Kidney epithelial cell (primary cell): ENCODE data around the gene SLC7A7. TPM values are rescaled to one million over a fixed set of nuclear protein-coding genes. Genes with fewer than 3 reads are reported as not detected.
A peak's percentile ranks its signal among the peaks of the same experiment; 100 is the strongest.
"Not testable (repeated sequence)": the region's sequence is repeated elsewhere in the genome, so short reads cannot be mapped to it uniquely, and the experiment has no call there.

Source experiments
- DNase-seq: peaks from one replicate; pipeline ENCODE4 v3.0.0-alpha.2; 2010; ENCODE audit warnings: low read depth
- H3K27me3 ChIP-seq: 2 replicates; pipeline ENCODE4 v1.6.0; 2011; ENCODE audit warnings: low read length; ENCODE audit not compliant: control insufficient read depth, insufficient read depth
- H3K36me3 ChIP-seq: 2 replicates; pipeline ENCODE4 v1.5.1; 2011; ENCODE audit warnings: low read length; ENCODE audit not compliant: control insufficient read depth, insufficient read depth
- H3K4me3 ChIP-seq: 2 replicates; pipeline ENCODE4 v1.5.1; 2011; ENCODE audit warnings: low read depth, mild to moderate bottlenecking, control low read depth, low read length
- total RNA-seq: library from RNA; depleted of rRNA; stranded (reverse); fragments of >200 nt; gene quantifications from 2 replicates; pipeline ENCODE4 v1.2.3, GENCODE V29; 2015
- TF ChIP-seq, protein P1 (sequence below): IDR thresholded peaks from 2 replicates; pipeline ENCODE4 v1.5.1; 2011; ENCODE audit warnings: mild to moderate bottlenecking, moderate library complexity, low read length, control low read depth, inconsistent platforms; ENCODE audit not compliant: insufficient read depth, poor library complexity, severe bottlenecking

The SLC7A7 gene
- total RNA-seq, 1 donor from 2014 or later = 6.8 TPM

- TF ChIP-seq, protein P1, sequence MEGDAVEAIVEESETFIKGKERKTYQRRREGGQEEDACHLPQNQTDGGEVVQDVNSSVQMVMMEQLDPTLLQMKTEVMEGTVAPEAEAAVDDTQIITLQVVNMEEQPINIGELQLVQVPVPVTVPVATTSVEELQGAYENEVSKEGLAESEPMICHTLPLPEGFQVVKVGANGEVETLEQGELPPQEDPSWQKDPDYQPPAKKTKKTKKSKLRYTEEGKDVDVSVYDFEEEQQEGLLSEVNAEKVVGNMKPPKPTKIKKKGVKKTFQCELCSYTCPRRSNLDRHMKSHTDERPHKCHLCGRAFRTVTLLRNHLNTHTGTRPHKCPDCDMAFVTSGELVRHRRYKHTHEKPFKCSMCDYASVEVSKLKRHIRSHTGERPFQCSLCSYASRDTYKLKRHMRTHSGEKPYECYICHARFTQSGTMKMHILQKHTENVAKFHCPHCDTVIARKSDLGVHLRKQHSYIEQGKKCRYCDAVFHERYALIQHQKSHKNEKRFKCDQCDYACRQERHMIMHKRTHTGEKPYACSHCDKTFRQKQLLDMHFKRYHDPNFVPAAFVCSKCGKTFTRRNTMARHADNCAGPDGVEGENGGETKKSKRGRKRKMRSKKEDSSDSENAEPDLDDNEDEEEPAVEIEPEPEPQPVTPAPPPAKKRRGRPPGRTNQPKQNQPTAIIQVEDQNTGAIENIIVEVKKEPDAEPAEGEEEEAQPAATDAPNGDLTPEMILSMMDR = no peak
- no peak for DNase-seq
- no peak overlapping the region for H3K4me3 ChIP-seq
Measured at GRCh38 chr14:22813145-22813544, 2.1 kb downstream of the SLC7A7 start.

GRCh38 chr14:22812744-22813143 is 2.5 kb downstream of the SLC7A7 start:
- Histone ChIP-seq H3K27me3 (no peaks in the 10 kb centered on the region), H3K4me3 (no peak overlapping the region), H3K36me3 (no peaks in the 10 kb centered on the region)
- TF ChIP-seq, protein P1 = peak; percentile 7
- DNase-seq = no peak

More at GRCh38 chr14:22813145-22813544, 2.1 kb downstream of the SLC7A7 start:
- no peaks in the 10 kb centered on the region for H3K36me3 ChIP-seq
- H3K27me3 ChIP-seq = no peaks in the 10 kb centered on the region

GRCh38 chr14:22811722-22812121 is 3.5 kb downstream of the SLC7A7 start:
- TF ChIP-seq, protein P1 = no peak
- Histone ChIP-seq H3K36me3 (no peaks in the 10 kb centered on the region), H3K4me3 (no peak overlapping the region), H3K27me3 (no peaks in the 10 kb centered on the region)
- DNase-seq = no peak

GRCh38 chr14:22808388-22809209 is 6.6 kb downstream of the SLC7A7 start:
- TF ChIP-seq, protein P1 = no peak
- Histone ChIP-seq H3K36me3 (no peaks in the 10 kb centered on the region), H3K27me3 (no peaks in the 10 kb centered on the region), H3K4me3 (no peak overlapping the region)
- DNase-seq = no peak

GRCh38 chr14:22807432-22808087 is 7.7 kb downstream of the SLC7A7 start:
- DNase-seq = no peak
- TF ChIP-seq, protein P1 = no peak
- Histone ChIP-seq H3K36me3 (no peaks in the 10 kb centered on the region), H3K4me3 (no peak overlapping the region), H3K27me3 (no peaks in the 10 kb centered on the region)

DNA sequence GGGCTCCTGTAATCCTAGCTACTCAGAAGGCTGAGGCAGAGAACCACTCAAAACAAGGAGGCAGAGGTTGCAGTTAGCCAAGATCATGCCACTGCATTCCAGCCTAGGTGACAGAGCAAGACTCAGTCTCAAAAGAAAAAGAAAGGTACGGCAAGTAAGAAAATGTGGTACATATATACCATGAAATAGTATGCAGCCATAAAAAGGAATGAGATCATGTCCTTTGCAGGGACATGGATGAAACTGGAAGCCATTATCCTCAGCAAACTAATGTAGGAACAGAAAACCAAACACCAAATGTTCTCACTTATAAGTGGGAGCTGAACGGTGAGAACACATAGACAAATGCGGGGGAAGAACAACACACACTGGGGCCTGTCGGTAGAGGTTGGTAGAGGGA is 10.0 kb downstream of the SLC7A7 start:
- DNase-seq, H3K36me3 ChIP-seq, H3K4me3 ChIP-seq, H3K27me3 ChIP-seq: not testable (repeated sequence)
